Germinal center (tissue), 1 donor: Measurements from ENCODE around the gene KRT35.

ENCODE experiments used
- DNase-seq: peaks from one replicate; pipeline ENCODE4 v3.0.0; 2012; ENCODE audit warnings: mixed read lengths, low spot score

KRT35 gene

DNA sequence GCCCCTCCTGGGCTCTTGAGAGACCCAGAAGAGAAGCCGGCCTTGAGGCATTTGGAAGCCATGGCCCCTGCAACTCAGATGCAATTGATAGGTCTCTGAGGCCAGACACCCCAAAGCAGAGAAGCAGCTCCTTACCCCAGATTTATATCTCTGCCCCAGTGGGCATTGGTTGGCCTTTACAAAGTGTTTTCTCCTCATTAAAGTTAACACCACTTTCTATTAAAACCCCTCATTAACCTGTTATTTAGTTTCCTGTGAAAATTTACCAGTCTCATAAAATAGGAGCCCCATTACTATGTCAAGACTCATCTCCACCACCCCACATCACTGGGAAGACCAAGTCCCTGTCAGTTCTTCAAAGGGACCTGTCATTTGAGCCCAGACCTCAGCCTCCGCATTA, at the start of gene KRT35:
KRT35 (minus strand) TSS at position 116 of the 400 bp plus-strand sequence; CDS start at position 62, 54 bp downstream.
- no peak for DNase-seq

GRCh38 chr17:41530062-41531048, 49.4 kb upstream of the KRT35 start:
- DNase-seq, result no peak

DNA sequence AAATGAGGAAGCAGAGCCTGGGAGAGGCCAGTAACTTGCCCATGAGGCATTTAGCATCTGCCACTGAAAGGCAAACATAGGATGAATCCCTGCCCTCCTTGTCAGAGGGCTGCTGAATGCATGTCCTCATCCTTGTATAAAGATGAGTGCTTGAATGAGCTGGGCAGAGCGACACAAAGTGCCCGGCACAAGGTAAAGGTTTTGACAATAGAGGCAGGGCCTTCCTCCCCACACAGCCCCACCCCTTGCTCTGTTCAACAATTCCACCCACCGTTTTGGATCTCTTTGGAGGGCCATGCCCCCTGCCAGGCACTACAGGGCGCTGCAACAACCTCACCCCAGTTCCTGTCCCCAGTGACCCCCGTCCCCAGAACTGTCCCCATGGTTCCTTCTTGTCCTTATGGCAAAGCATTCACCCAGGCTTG, 48.6 kb upstream of the KRT35 start:
- no peak for DNase-seq

GRCh38 chr17:41528959-41529353, 48.0 kb upstream of the KRT35 start:
- no peak for DNase-seq

- no peak for DNase-seq
Observed at GRCh38 chr17:41527063-41528023, 46.4 kb upstream of the KRT35 start.

DNA sequence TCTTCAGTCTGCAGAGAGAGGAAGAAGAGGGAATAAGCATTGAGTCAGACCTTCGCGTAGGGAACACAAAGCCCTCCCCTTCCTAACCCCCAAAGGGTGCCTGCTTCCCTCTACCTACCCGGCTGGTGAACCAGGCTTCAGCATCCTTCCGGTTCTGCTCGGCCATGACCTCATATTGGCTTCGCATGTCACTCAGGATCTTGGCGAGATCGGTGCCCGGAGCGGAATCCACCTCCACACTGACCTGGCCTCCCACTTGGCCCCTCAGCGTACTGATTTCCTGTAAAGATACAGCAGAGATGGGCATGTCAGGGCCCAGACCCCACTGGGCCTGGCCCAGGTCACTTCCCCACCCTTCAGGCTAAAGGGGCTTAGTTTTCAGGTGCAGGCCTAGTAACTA, 43.3 kb upstream of the KRT35 start:
- no peak for DNase-seq

DNA sequence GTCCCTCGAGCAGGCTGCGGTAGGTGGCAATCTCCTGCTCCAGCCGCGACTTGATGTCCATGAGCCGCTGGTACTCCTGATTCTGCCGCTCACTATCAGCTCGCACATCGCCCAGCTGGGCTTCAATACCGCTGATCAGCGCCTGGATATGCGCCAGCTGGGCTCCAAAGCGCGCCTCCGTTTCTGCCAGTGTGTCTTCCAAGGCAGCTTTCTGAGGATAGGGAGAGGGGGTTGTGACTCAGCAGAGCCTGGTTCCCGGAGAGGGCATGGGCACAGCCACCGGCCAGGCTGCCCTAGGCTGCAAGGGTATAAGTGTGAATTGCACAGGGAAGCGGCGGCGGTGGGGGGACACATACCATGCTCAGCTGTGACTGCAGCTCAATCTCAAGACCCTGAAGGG, 42.8 kb upstream of the KRT35 start:
- no peak for DNase-seq

DNA sequence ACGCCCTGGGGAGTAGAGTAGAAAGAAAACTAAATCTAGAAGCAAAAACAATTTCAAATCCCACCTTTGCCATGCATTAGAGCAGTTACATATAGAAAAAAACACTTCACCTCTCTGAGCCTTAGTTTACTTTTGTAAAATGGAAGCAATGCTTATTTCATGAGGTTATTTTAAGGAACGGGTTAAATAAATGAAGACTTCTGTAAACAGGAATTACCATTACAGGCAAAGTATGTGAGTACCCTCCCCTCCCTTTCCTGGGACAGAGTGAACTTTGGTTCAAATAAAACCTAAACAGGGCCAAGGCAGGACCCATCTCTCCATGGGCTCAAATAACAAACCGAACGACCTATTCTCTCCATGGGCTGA, 42.3 kb upstream of the KRT35 start:
- no peak for DNase-seq

DNA sequence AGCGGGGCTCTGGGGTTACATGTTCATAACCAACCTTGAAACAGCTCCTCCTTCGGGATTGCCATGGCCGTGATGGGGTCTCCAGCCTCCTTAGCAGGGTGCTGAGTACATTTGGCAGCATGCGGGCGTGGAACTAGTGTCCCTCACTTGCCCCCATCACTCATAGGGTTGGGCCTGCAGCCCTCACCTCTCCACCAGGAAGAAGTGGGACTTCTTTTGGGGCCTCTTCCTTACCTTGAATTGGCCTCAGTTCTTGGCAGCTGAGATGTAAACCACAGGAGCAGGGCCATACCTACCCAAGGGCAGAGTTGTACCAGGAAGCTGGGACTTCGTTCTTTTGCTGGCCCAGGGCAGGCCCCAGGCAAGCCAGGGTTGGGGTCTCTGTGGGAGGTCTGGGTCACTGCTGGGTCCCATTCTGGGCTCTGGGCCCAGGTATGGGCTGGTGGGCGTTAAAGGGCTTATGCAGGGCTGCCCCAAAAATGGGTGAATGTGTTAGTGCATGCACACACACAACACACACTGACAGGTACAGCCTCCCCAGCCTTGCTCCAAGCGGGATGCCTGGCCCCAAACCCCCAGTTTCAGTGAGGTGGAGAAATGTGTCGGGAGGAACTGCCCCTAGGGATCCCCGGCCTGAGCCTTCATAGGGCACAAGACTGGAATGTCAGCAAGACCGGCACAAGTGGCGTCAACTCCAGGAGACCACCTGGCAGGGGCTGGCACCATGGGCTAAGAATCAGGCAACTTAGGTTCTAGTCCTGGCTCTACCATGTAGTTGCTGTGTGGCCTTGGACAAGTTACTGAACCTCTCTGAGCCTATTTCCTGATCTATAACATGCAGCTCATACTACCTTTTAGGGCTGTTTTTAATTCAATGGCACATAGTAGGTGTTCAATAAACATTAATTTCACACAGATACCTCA, 41.6 kb upstream of the KRT35 start:
- no peak for DNase-seq

DNA sequence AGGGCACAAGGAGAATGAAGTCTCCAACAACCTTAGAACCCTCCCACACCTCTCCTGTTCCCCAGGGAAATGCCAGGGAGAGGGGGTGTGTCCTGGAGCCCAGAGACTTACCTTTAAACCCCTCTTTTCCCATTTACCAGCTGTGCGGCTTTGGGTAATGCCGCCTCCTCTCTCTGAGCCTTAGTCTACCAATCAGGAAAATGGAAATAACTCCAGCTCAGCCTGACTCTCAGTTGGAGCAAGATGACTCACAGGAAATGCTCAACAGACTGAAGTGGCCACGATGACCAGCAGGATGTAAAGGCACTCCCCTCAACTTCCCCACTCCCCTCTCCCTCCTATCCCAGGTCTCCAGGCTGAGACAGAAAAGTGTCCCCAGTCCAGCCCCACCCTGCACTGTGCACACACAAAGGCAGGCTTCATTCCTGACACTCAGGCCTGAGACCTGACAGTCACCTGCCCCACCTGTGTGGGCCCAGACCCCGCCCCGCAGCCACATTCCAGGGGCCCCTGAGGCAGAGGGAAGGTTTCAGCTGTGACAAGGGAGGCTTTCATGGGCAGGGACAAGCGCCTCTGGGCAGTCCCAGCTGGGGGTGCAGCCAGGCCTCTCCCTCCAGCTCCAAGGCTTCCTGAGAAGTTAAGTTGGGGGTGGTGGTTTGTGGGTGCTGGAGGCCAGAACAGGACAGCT, 40.8 kb upstream of the KRT35 start:
- DNase-seq, result no peak

- DNase-seq, result no peak
Observed at GRCh38 chr17:41520821-41521521, 40.0 kb upstream of the KRT35 start.

- DNase-seq, result no peak
Observed at GRCh38 chr17:41519501-41520224, 38.7 kb upstream of the KRT35 start.

DNA sequence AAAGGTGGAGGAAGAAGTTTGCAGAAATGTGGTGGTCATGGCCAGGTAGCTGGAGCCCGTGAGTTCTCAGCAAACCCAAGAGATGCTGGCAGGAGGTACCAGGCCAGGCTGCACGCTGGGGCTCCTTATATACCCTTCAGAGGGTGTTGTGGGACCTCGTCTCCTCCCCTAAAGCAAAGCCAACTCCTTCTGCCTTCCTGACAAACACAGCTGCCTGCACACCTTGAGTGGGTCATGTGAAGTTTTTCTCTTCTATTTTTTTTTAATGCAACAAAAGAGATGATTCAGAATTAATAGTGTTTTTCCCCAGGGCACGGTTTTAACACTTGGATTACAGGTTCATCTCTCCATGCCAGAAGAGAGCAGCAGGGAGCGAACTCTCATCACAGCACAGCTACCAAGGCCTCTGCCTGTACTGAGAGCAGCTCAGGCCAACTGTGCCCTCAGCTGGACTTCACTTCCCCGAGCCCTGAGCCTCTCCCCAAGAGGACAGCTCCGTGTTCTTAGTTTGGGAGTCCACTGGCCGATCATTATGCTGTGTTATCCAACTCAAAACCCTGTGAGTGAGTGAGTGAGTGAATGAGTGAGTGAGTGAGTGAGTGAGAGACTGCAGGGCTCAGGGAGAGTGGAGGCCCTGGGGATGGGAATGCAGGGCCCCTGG, 38.0 kb upstream of the KRT35 start, which contains the start of gene KRT15:
KRT15 (minus strand) TSS at position 102 of the 661 bp plus-strand sequence; CDS start at position 39, 63 bp downstream.
- DNase-seq, result no peak

DNA sequence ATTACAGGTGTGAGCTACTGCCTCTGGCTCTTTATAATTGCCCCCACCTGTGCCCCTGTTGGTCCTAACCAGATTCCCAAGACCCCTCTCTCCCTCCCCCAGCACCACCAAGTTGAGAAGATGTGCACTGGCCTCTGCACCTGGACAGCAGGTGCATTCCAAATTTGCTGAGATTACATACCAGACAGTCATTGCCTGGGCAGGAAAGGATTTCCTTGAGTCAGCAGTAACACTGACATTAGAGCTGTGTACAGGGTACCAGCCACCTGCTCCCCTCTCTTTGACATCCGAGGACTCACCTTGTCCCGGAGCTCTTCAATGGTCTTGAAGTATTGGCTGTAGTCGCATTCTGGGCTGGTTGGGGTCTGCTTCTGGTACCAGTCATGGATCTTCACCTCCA, 37.1 kb upstream of the KRT35 start:
- DNase-seq, result no peak

DNA sequence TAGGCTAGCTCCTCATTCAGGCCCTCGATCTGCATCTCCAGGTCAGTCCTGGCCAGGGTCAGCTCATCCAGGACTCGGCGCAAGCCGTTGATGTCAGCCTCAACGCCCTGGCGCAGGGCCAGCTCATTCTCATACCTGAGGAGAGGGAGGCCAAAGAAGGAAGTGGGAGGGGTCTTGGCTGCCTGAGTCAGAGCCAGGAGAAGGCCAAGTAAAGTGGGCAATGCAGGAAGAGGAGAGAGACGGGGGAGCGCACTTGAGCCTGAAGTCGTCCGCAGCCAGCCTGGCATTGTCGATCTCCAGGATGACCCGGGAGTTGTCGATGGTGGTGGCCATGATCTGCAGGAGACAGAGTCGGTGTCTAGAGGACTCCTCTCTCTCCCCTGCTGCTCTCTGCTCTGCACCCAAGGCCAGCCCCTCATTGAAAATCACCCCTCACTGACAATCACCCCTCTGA, 35.9 kb upstream of the KRT35 start:
- no peak for DNase-seq

GRCh38 chr17:41516147-41516829, 35.3 kb upstream of the KRT35 start:
- DNase-seq, result no peak

- no peak for DNase-seq
Observed at GRCh38 chr17:41513168-41513547, 32.2 kb upstream of the KRT35 start.

GRCh38 chr17:41512546-41513167, 31.7 kb upstream of the KRT35 start:
- DNase-seq, result no peak
